Limb (tissue), 2 donors: Measurements from ENCODE around the gene SLC30A5.
"Not testable (repeated sequence)": the region's sequence is repeated elsewhere in the genome, so short reads cannot be mapped to it uniquely, and the experiment has no call there.

Source experiments
- DNase-seq, 2 donors: peaks; one replicate each; pipeline ENCODE4 v3.0.0-alpha.2; 2016; ENCODE audit errors: extremely low spot score in 2 of 2

Gene SLC30A5

GRCh38 chr5:69093771-69094482 lies at the start of gene SLC30A5:
Gene SLC30A5, plus strand, starts transcription at chr5:69094014. Its CDS starts 242 bp downstream, at chr5:69094256.
- peak; percentile 98 to 100 for DNase-seq

DNA sequence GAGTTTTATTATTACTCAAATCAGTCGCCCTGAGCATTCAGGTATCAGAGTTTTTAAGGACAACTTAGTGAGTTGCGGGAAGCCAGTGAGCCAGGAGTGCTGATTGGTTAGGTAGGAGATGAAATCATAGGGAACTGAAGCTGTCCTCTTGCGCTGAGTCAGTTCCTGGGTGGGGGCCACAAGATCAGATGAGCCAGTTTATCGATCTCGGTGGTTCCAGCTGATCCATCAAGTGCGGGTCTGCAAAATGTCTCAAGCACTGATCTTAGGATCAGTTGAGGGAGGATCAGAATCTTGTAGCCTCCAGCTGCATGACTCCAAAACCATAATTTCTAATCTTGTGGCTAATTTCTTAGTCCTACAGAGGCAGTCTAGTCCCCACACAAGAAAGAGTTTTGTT lies 48.6 kb upstream of the SLC30A5 start:
- not testable (repeated sequence) for DNase-seq

GRCh38 chr5:69046375-69046957 lies 47.3 kb upstream of the SLC30A5 start:
- DNase-seq, result no peak

- peak in 1 of 2 donors; percentile 15 for DNase-seq
Observed at GRCh38 chr5:69048230-69048629, 45.6 kb upstream of the SLC30A5 start.

DNA sequence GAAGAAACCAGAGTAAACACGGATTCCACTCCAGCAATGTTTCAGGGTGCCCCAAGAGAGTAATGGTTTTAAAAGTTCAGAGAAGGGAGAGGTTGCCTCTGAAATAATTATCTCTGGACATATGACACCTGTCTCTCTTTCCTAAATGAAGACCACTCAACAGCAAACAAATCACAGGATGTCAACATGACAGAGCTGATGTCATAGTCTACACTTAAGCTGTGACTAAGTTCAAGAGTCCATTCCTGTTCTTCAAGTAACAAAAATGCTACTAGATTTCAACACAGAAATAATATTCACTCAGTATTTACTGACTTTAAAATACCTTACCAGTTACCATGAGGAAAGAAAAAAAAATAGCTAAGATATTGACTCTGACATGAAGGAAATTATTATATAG lies 44.7 kb upstream of the SLC30A5 start:
- no peak for DNase-seq

GRCh38 chr5:69049796-69050195 lies 44.0 kb upstream of the SLC30A5 start:
- no peak for DNase-seq

DNA sequence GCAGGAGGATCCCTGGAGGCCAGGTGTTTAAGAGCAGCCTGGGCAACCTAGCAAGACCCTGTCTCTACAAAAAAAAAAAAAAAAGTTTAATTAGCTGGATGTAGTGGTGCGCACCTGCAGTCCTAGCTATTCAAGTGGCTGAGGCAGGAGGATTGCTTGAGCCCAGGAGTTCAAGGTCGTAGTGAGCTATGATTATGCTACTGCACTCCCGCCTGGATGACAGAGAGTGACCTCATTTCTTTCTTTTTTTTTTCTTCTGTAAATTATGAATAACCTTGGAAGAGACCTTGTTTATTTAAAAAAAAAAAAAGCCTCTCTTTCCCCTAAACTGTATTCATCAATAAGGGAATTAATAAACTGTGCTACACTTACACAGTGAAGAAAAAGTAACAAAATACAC lies 43.6 kb upstream of the SLC30A5 start:
- DNase-seq, result no peak

DNA sequence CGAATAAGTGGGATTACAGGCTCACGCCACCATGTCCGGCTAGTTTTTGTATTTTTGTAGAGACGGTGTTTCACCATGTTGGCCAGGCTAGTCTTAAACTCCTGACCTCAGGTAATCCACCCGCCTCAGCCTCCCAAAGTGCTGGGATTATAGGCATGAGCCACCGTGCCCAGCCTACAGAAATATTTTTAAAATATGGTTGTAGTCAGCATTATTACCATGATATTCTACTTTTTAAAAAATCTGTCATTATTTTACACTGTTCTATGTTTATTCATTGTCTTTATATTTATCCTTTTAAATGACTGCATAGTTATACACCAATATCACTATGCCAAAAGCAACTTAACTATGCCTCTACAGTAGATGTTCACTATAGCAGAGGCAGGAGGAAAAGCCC lies 41.6 kb upstream of the SLC30A5 start:
- no peak for DNase-seq

DNA sequence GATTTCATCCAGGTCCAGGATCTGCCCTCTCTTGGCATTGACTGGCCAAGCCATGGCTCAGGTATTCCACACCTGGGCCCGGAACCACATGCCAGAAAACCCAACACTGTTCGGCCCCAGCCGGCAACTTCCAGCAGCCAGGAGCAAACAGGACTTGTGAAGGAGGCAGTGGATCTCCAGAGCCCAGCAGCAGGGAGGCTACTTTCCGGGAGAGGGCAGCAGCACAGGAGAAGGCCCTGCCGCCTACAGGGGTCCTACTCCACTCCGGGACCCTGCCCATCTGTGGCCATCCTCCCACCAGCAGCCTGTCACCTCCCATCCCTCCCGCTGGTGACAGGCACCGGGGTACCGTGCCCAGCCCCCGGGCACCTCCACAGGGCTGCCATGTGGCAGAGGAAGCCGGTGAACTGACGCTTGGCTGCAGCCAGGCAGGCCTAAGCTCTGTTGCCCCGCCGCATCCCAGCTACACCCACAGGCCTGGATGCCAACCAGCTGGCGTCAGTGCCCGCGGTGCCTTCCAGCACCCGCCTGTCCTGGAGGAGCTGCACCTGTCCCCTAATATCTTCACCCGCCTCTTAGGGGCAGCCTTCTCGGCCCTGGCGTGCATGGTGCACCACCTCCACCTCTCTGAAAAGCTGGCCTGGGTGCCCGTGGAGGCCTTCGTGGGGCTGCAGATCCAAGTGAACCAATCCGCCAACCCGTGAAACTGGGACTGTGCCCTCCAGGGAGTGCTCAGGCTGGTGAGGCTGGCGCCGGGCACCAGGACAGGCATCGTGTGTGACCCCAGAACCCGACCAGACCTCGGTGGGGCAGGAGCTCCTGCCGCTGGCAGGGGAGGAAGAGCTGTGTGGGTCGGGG lies 18.9 kb upstream of the SLC30A5 start:
- DNase-seq, result no peak

DNA sequence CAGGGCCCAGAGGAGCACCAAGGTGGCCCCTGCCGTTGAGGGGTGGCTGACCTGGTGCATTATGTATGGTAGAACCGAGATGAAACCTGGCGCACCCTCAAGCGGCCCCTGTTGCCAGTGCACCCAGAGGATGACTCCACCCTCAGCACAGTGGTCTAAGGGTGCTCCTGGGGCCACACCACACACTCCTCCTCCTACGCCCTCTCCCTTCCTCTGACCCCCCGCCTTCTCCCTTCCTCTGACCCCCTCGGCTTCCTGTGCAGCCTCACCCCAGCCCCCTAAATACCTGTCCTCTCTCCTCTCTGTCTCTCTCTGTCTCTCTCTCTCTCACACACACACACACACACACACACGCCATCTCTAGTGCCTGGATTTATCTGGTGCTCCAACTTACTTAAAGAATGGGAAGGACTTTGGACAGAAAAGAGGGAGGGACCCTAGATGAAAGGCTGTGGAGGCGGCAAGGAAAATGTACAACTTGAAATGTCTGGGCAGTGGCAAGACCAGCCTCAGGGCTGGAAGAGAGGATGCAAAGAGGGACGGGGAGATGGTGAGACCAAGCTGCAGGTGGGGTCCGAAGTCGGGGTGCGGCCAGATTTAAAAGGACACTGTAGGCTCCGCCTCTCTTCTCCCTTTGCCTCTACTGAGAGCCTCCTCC lies 18.2 kb upstream of the SLC30A5 start:
- DNase-seq, result no peak

DNA sequence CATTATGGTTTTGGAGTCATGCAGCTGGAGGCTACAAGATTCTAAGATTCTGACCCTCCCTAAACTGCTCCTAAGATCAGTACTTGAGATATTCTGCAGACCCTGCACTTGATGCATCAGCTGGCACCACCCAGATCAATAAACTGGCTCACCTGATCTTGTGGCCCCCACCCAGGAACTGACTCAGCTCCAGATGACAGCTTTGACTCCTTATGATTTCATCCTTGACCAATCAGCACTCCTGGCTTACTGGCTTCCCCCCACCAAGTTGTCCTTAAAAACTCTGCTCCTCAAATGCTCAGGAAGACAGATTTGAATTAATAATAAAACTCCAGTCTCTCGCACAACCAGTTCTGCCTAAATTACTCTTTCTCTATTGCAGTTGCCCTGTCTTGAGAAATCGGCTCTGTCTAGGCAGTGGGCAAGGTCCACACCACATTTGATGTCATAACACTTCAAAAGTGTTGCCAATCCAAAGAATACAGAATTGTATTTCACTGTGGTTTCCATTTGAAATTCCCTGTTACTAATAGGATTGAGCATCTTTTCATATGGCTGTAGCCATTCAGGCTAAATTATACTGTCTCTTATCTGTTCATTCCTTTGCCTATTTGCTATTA lies 14.8 kb upstream of the SLC30A5 start:
- no peak for DNase-seq

DNA sequence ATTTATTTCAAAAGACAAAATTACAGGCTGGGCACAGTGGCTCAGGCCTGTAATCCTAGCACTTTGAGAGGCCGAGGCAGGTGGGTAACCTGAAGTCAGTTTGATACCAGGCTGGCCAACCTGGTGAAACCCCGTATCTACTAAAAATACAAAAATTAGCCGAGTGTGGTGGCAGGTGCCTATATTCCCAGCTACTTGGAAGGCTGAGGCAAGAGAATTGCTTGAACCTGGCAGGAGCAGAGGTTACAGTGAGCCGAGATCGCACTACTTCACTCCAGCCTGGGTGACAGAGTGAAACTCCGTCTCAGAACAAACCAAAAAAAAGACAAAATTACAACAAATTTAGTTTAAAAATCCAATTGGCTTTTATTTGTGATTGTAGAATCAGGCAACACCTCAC lies 14.3 kb upstream of the SLC30A5 start:
- no peak for DNase-seq

DNA sequence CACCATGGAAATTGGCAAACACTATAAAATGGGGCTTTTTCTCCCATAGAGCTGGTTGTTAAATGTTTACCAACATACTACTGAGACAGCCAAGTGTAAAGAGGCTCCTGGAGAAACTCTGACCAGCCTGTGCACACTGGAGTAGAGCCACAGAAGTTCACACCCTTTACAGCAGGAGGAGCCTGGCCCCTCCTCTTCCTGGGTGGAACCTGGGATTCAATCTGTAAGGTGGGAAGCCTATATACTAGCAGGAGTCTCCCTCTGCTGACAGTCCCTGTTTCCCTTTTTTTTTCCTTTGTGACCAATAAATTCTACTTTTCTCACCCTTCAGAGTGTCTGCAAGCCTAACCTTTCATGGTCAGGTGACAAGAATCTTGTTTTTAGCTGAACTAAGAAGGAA lies 10.4 kb upstream of the SLC30A5 start:
- no peak for DNase-seq

GRCh38 chr5:69084195-69084594 lies 9.6 kb upstream of the SLC30A5 start:
- no peak for DNase-seq

DNA sequence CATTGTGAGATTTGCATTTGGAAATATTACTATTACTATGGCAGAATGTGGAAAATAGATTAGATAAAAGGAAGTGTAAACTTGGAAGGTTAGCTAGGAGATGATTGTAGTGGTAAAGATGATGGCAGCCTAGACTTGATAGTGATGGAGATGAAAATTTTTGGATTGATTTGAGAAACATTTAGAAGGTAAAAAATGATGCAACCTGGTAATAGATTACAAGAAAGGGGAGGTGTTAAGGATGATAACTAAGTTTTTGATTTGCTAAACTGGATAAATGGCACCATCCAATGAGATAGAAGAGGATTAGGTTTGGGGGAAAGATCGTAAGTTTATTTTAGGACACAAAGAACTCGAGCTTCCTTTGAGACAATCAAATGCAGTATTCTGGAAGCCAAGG lies 8.9 kb upstream of the SLC30A5 start:
- no peak for DNase-seq

- DNase-seq, result no peak
Observed at GRCh38 chr5:69086206-69086605, 7.6 kb upstream of the SLC30A5 start.

GRCh38 chr5:69088006-69088405 lies 5.8 kb upstream of the SLC30A5 start:
- DNase-seq, result not testable (repeated sequence)

GRCh38 chr5:69090158-69090557 lies 3.7 kb upstream of the SLC30A5 start:
- no peak for DNase-seq

DNA sequence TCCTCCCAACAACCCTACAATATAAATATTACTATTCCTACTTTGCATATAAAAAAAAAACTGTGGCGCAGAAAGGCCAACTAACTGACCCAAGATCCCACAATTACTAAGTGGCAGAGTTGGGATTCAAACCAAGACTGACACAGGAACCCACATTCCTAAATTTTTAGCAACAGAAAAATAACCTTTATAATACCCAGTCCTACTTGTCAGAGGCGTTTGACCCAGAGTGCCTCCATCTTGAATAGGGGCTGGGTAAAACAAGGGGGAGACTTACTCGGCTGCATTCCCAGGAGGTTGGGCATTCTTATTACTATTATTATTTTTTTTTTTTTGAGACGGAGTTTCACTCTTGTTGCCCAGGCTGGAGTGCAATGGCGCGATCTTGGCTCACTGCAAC lies 2.0 kb upstream of the SLC30A5 start:
- no peak for DNase-seq

- DNase-seq, result no peak
Observed at GRCh38 chr5:69092969-69093368, 845 bp upstream of the SLC30A5 start.

GRCh38 chr5:69099302-69099701 lies 5.5 kb downstream of the SLC30A5 start:
- DNase-seq, result no peak
